Ascending aorta (tissue), 2 donors: ENCODE data around the gene MYPN. TPM values are rescaled to one million over a fixed set of nuclear protein-coding genes. Genes with fewer than 3 reads are reported as not detected.

Experiments used
- DNase-seq, 2 donors: peaks; one replicate each; pipeline ENCODE4 v3.0.0-alpha.2; 2019; ENCODE audit warnings: low spot score in 2 of 2
- H3K27ac ChIP-seq, 2 donors: fragments of 200-600 bp; sonication (generic); one replicate each; pipeline ENCODE4 v1.5.1; 2016 to 2017; ENCODE audit warnings: mild to moderate bottlenecking in 1 of 2
- H3K27me3 ChIP-seq: fragments of 200-600 bp; sonication (generic); one replicate; pipeline ENCODE4 v1.5.1; 2017
- H3K36me3 ChIP-seq, 2 donors: fragments of 200-600 bp; sonication (generic); one replicate each; pipeline ENCODE4 v1.5.1; 2016
- H3K4me1 ChIP-seq, 2 donors: fragments of 200-600 bp; sonication (generic); one replicate each; pipeline ENCODE4 v1.5.1; 2016 to 2017; ENCODE audit warnings: mild to moderate bottlenecking in 1 of 2
- H3K4me3 ChIP-seq, 2 donors: fragments of 200-600 bp; sonication (generic); one replicate each; pipeline ENCODE4 v1.5.1; 2016 to 2017; ENCODE audit warnings: mild to moderate bottlenecking in 1 of 2
- H3K9me3 ChIP-seq, 2 donors: fragments of 200-600 bp; sonication (generic); one replicate each; pipeline ENCODE4 v1.5.1; 2016
- CTCF ChIP-seq, 3 experiments: fragments of 200-600 bp in 2 of 3; fragments of 450-650 bp in 1 of 3; sonication (generic) in 2 of 3; IDR thresholded peaks; one replicate each; pipeline ENCODE4 v1.5.1; 2016 to 2019; ENCODE audit warnings: antibody characterized with exemption in 3 of 3, mild to moderate bottlenecking in 1 of 3, moderate library complexity in 1 of 3
- intact Hi-C: fragments of 100-400 bp; cut with DNase I; formaldehyde crosslinking; loops from one replicate; pipeline ENCODE4 v1.15.1; 2023
- total RNA-seq: library from RNA; depleted of rRNA; stranded (reverse); fragments of >200 nt; gene quantifications from one replicate; pipeline ENCODE4 v1.1.0, GENCODE V29; 2016

The MYPN gene
- total RNA-seq, 1 donor from 2014 or later = not detected

GRCh38 chr10:68135362-68135761, 26.1 kb downstream of the MYPN start:
- Histone ChIP-seq H3K9me3 (no peaks in the 10 kb centered on the region), H3K4me3 (no peak overlapping the region), H3K36me3 (no peaks in the 10 kb centered on the region), H3K27ac (peak overlapping the region; percentile 39 to 70), H3K27me3 (no peaks in the 10 kb centered on the region), H3K4me1 (peaks cover 0 to 8% of the 10 kb centered on the region in 2 donors)
- intact Hi-C loops = no loop called here
- DNase-seq = no peak
- TF ChIP-seq CTCF (IDR thresholded peaks at IDR 0.05) = no peak

- Histone ChIP-seq H3K36me3 (no peaks in the 10 kb centered on the region), H3K4me1 (peaks cover 0 to 8% of the 10 kb centered on the region in 2 donors), H3K27me3 (no peaks in the 10 kb centered on the region), H3K27ac (peak overlapping the region; percentile 54 to 70), H3K4me3 (no peak overlapping the region), H3K9me3 (no peaks in the 10 kb centered on the region)
- peak in 1 of 2 donors; percentile 73 for DNase-seq
- TF ChIP-seq CTCF (IDR thresholded peaks at IDR 0.05) = no peak
- intact Hi-C loops = loop anchor here (1.0 kb wide), 1 partner anchor 17 kb away; no protein-coding TSS in a partner anchor
Measured at GRCh38 chr10:68135922-68136792, 26.9 kb downstream of the MYPN start.

- no peak for DNase-seq
- TF ChIP-seq CTCF (IDR thresholded peaks at IDR 0.05) = no peak
- intact Hi-C loops = no loop called here
- Histone ChIP-seq H3K27ac (no peak overlapping the region), H3K36me3 (no peaks in the 10 kb centered on the region), H3K4me3 (no peak overlapping the region), H3K27me3 (no peaks in the 10 kb centered on the region), H3K9me3 (no peaks in the 10 kb centered on the region), H3K4me1 (peaks cover 0 to 8% of the 10 kb centered on the region in 2 donors)
Measured at GRCh38 chr10:68137171-68137570, 27.9 kb downstream of the MYPN start.

GRCh38 chr10:68138526-68138925, 29.2 kb downstream of the MYPN start:
- no peak for DNase-seq
- intact Hi-C loops = no loop called here
- no peak for TF ChIP-seq CTCF (IDR thresholded peaks at IDR 0.05)

GRCh38 chr10:68139448-68140272, 30.4 kb downstream of the MYPN start:
- TF ChIP-seq CTCF (IDR thresholded peaks at IDR 0.05) = no peak
- Histone ChIP-seq H3K27ac (no peak overlapping the region), H3K9me3 (no peaks in the 10 kb centered on the region), H3K4me1 (peaks cover 0 to 8% of the 10 kb centered on the region in 2 donors), H3K4me3 (no peak overlapping the region), H3K27me3 (no peaks in the 10 kb centered on the region), H3K36me3 (no peaks in the 10 kb centered on the region)
- no peak for DNase-seq
- intact Hi-C loops = no loop called here

More at GRCh38 chr10:68138526-68138925, 29.2 kb downstream of the MYPN start:
- Histone ChIP-seq H3K27ac (no peak overlapping the region), H3K9me3 (no peaks in the 10 kb centered on the region), H3K36me3 (no peaks in the 10 kb centered on the region), H3K4me1 (peaks cover 0 to 8% of the 10 kb centered on the region in 2 donors), H3K27me3 (no peaks in the 10 kb centered on the region), H3K4me3 (no peak overlapping the region)
